Colonic mucosa (tissue), 4 donors: ENCODE data around the gene IL17RA. TPM values are rescaled to one million over a fixed set of nuclear protein-coding genes. Genes with fewer than 3 reads are reported as not detected.

Source experiments
- DNase-seq: peaks from one replicate; pipeline ENCODE4 v3.0.0-alpha.2; 2020
- H3K27ac ChIP-seq: fragments of 200-600 bp; one replicate; pipeline ENCODE4 v1.8.0; 2021
- H3K27me3 ChIP-seq: fragments of 200-600 bp; one replicate; pipeline ENCODE4 v1.8.0; 2021
- H3K36me3 ChIP-seq: fragments of 200-600 bp; one replicate; pipeline ENCODE4 v1.8.0; 2021
- H3K4me1 ChIP-seq: fragments of 200-600 bp; one replicate; pipeline ENCODE4 v1.8.0; 2021; ENCODE audit warnings: mild to moderate bottlenecking
- H3K4me3 ChIP-seq: fragments of 200-600 bp; one replicate; pipeline ENCODE4 v1.8.0; 2021
- H3K9ac ChIP-seq, 2 donors: one replicate each; pipeline ENCODE4 v1.7.0; 2013; ENCODE audit warnings: control low read depth in 2 of 2, low read depth in 2 of 2, low read length in 2 of 2
- H3K9me3 ChIP-seq: fragments of 200-600 bp; one replicate; pipeline ENCODE4 v1.8.0; 2021
- intact Hi-C: fragments of 100-400 bp; cut with DNase I; formaldehyde crosslinking; loops from one replicate; pipeline ENCODE4 v1.14.1; 2022
- total RNA-seq, 2 donors: library from RNA; stranded (reverse); fragmentation: NEBNext Ultra II Directional in 1 of 2; extraction: Animal tissue kit (Norgen Biotek cat#: 25700) in 1 of 2; gene quantifications; one replicate each; pipeline ENCODE4 v1.2.1, GENCODE V29; 2021
- TF ChIP-seq, protein P1 (sequence below): fragments of 200-600 bp; IDR thresholded peaks from one replicate; pipeline ENCODE4 v1.8.0; 2022; ENCODE audit warnings: antibody characterized with exemption, mild to moderate bottlenecking
- donor health status: healthy.
- donor health status: DM: no; HTN: no; CAD: no.
- donor health status: DM: no; HTN: no; CAD: no.

IL17RA gene
- total RNA-seq, 2 donors from 2014 or later, result 17.2 to 20.2 TPM

DNA sequence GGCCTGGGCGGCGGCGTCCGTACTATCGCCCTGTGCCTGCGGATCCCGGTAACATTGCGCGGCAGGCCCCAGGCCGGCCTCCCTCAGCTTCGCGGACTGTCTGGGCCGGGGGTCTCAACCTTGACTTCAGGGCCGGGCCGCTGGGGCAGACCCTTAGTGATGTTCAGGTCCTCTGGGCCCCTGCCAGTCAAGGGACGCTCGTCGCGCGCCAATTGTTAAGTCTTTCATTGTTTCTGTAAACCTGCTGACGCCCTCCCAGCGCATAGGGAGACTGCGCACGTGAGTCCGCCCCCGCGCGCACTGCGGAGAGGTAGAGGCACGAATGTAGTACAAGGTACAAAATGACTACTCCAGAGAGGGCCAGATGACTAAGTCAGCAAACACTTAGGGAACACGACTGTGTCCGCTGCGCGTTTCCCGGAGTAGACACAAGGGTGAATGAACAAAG lies 74.7 kb downstream of the IL17RA start:
- Histone ChIP-seq H3K27ac (peak overlapping the region; percentile 88), H3K9me3 (no peaks in the 10 kb centered on the region), H3K4me1 (no peaks in the 10 kb centered on the region), H3K27me3 (no peaks in the 10 kb centered on the region), H3K36me3 (no peaks in the 10 kb centered on the region), H3K4me3 (peak overlapping the region; percentile 74), H3K9ac (peak overlapping the region; percentile 52 to 91)
- intact Hi-C loops, result loop anchor here (5.0 kb wide), 1 partner anchor 77 kb away; the partner anchor contains the start of gene IL17RA
- TF ChIP-seq, protein P1, sequence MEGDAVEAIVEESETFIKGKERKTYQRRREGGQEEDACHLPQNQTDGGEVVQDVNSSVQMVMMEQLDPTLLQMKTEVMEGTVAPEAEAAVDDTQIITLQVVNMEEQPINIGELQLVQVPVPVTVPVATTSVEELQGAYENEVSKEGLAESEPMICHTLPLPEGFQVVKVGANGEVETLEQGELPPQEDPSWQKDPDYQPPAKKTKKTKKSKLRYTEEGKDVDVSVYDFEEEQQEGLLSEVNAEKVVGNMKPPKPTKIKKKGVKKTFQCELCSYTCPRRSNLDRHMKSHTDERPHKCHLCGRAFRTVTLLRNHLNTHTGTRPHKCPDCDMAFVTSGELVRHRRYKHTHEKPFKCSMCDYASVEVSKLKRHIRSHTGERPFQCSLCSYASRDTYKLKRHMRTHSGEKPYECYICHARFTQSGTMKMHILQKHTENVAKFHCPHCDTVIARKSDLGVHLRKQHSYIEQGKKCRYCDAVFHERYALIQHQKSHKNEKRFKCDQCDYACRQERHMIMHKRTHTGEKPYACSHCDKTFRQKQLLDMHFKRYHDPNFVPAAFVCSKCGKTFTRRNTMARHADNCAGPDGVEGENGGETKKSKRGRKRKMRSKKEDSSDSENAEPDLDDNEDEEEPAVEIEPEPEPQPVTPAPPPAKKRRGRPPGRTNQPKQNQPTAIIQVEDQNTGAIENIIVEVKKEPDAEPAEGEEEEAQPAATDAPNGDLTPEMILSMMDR, result no peak
- peak; percentile 69 for DNase-seq

GRCh38 chr22:17161991-17162390 lies 77.2 kb downstream of the IL17RA start:
- no peak for DNase-seq
- H3K9ac ChIP-seq, result no peak overlapping the region
- H3K36me3 ChIP-seq, result no peaks in the 10 kb centered on the region
- TF ChIP-seq, protein P1, result no peak
- no peak overlapping the region for H3K4me3 ChIP-seq
- intact Hi-C loops, result no loop called here
- no peaks in the 10 kb centered on the region for H3K9me3 ChIP-seq
- H3K27me3 ChIP-seq, result no peaks in the 10 kb centered on the region
- no peak overlapping the region for H3K27ac ChIP-seq
- no peaks in the 10 kb centered on the region for H3K4me1 ChIP-seq

DNA sequence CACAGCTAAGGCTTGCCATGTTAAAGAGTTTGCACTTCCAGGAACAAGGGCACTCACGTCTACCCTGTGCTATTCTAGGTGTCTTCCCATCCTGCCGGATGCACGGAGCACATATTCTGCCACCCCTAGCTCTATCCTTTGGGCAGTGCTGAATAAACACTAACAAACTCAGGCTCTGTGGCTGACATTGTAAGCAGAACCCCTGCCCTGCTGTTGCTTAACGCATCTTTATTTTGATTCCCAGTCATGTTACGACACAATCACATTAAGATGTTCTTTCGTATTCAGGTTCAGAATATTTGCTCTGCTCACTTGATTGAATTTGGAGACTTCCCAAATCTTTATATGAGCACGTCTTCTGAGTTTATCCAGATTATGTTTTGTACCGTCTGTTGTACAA lies 77.9 kb downstream of the IL17RA start:
- Histone ChIP-seq H3K36me3 (no peaks in the 10 kb centered on the region), H3K27ac (no peak overlapping the region), H3K27me3 (no peaks in the 10 kb centered on the region), H3K9ac (no peak overlapping the region), H3K9me3 (no peaks in the 10 kb centered on the region), H3K4me3 (no peak overlapping the region), H3K4me1 (no peaks in the 10 kb centered on the region)
- no peak for DNase-seq
- intact Hi-C loops, result no loop called here
- TF ChIP-seq, protein P1, result no peak

DNA sequence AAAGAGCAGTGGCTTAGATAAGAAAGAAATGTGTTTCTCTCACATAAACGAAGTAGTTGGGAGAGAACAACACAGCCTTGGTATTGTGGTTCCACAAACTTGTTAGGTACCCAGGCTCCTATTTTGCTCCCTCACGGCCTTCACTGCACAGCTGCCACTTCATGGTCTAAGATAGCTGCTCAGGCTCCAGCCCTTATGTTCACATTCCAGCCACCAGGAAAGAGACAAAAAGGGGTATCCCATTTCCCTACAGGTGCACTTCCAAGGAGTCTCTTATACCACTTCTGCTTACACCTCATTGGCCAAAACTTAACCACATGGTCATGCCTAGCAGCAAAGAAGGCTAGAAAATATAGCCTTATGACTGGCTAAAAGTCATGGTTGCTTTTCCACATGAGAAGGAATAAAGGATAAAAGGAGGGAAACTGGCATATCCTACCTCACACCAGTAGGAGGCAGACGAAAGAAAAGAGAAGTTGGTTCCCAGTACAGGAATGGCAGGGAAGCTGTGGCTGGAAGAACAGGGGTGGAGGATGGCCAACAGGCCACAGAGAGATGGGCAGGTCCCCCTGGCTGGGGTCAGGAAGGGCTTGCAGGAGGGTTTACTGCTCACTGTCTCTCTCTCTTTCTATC lies 79.7 kb downstream of the IL17RA start:
- intact Hi-C loops, result no loop called here
- Histone ChIP-seq H3K4me1 (no peaks in the 10 kb centered on the region), H3K36me3 (no peaks in the 10 kb centered on the region), H3K9ac (no peak overlapping the region), H3K4me3 (no peak overlapping the region), H3K9me3 (no peaks in the 10 kb centered on the region), H3K27me3 (no peaks in the 10 kb centered on the region), H3K27ac (no peak overlapping the region)
- DNase-seq, result no peak
- TF ChIP-seq, protein P1, result no peak

Other genes with a start within 250 kb of the IL17RA start
- not detected for gene GAB4, start 76.8 kb upstream of the IL17RA start, total RNA-seq
- under 1 TPM; 0.12 to 0.64 TPM for gene TMEM121B, start 36.4 kb downstream of the IL17RA start, total RNA-seq
- 10 to 100 TPM; 38.1 to 50.0 TPM for gene HDHD5, start 74.3 kb downstream of the IL17RA start, total RNA-seq
- gene ADA2, start 134.4 kb downstream of the IL17RA start, total RNA-seq, result 10 to 100 TPM in 1 of 2 donors, 1 to 10 TPM in 1; 7.7 to 20.7 TPM